Measurements from ENCODE around the gene MATK. TPM values are rescaled to one million over a fixed set of nuclear protein-coding genes. Genes with fewer than 3 reads are reported as not detected.

The MATK gene
- total and polyA plus RNA-seq, 10 of the 15 experiments (the other 5 are each of a cell fraction or from before 2014, with no cell fraction given) = 0.24 to 2.2 (median 1.1) TPM; not detected in 2

DNA sequence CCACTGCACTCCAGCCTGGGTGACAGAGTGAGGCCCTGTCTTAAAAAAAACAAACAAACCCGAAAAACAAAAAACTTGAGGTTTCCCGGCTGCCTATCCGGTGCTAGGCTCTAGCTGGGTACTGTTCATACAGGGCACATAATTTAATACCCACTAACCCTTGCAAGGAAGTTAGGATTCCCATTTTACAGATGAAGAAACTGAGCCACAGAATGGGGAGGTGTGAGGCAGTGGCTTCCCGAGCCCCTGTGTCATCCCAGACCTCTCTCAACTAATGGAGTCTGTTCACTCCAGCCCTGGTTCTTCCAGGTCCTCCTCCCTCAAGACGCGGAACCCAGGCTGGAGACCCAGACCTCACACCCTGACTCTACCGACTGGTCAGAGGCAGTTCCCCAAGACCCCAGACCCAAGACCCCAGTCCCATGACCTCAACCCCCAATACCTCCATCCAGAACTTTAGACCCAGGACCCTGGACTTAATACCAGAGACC, 25.3 kb downstream of the MATK start:
- no peaks in the 10 kb centered on the region for H3K27me3 ChIP-seq (replicated peaks in 1 of 2; ENCODE audit: control insufficient read depth in 2 of 2, insufficient read depth in 2 of 2, low read length in 1 of 2)
- no peak for ATAC-seq
- H3K9me3 ChIP-seq (replicated peaks; ENCODE audit: control insufficient read depth, insufficient read depth, low read length) = no peaks in the 10 kb centered on the region
- ChIA-PET SMC1A (ENCODE audit: uncharacterized antibody, unreplicated experiment) (no interaction called here), CTCF (interaction anchor here (0.6 to 1.1 kb wide), 2 partner anchors 7 to 8 kb away, joined by 3 to 6 read pairs; no protein-coding TSS in a partner anchor), POLR2A (interaction anchor here (0.6 to 1.2 kb wide), 4 partner anchors 8 to 208 kb away, joined by 3 to 7 read pairs (median 4); no protein-coding TSS in a partner anchor), RAD21 (ENCODE audit: unreplicated experiment) (interaction anchor here (2.1 kb wide), 1 partner anchor 227 kb away, joined by 7 read pairs; no protein-coding TSS in a partner anchor)
- 4% methylated on average over 7 of the region's 7 CpGs for WGBS (ENCODE audit: insufficient coverage, insufficient replicate concordance, low lambda C conversion rate, missing lambda C conversion rate)
- H3K36me3 ChIP-seq (ENCODE audit: control insufficient read depth in 2 of 2, insufficient read depth in 2 of 2, low read length in 1 of 2) = no peaks in the 10 kb centered on the region; a peak in 3 of 4 replicates
- peaks cover 4% of the 10 kb centered on the region; the same call in 1 of the 2 replicates for H3K4me1 ChIP-seq (ENCODE audit: control insufficient read depth, insufficient read depth, low read length)
- H3K79me2 ChIP-seq (ENCODE audit: control insufficient read depth, insufficient read depth, low read length) = peaks cover 25% of the 10 kb centered on the region
- BruUV-seq (replicated peaks) = TSS peak; percentile 86
- peak overlapping the region; percentile 91 for H3K4me3 ChIP-seq
- H4K20me1 ChIP-seq (ENCODE audit: control insufficient read depth, insufficient read depth) = no peaks in the 10 kb centered on the region
- H3K4me2 ChIP-seq (ENCODE audit: control insufficient read depth, insufficient read depth) = peak overlapping the region; percentile 85
- DNase-seq (ENCODE audit: low read depth, low spot score) = no peak
- in situ Hi-C loops (cut with MboI) (no loop called here), intact Hi-C loops (cut with micrococcal nuclease; ENCODE audit: unreplicated experiment) (no loop called here)
- peak overlapping the region; percentile 84 for H3K9ac ChIP-seq (ENCODE audit: control insufficient read depth, insufficient read depth, low read length)
- FAIRE-seq = no peak
- peak overlapping the region; percentile 96 for H2AFZ ChIP-seq (ENCODE audit: control insufficient read depth, low read depth, low read length)
- no peak for TF ChIP-seq PAX5 (IDR thresholded peaks at IDR 0.05; ENCODE audit: borderline replicate concordance, low read depth, low read length)
- TF ChIP-seq, protein P1, sequence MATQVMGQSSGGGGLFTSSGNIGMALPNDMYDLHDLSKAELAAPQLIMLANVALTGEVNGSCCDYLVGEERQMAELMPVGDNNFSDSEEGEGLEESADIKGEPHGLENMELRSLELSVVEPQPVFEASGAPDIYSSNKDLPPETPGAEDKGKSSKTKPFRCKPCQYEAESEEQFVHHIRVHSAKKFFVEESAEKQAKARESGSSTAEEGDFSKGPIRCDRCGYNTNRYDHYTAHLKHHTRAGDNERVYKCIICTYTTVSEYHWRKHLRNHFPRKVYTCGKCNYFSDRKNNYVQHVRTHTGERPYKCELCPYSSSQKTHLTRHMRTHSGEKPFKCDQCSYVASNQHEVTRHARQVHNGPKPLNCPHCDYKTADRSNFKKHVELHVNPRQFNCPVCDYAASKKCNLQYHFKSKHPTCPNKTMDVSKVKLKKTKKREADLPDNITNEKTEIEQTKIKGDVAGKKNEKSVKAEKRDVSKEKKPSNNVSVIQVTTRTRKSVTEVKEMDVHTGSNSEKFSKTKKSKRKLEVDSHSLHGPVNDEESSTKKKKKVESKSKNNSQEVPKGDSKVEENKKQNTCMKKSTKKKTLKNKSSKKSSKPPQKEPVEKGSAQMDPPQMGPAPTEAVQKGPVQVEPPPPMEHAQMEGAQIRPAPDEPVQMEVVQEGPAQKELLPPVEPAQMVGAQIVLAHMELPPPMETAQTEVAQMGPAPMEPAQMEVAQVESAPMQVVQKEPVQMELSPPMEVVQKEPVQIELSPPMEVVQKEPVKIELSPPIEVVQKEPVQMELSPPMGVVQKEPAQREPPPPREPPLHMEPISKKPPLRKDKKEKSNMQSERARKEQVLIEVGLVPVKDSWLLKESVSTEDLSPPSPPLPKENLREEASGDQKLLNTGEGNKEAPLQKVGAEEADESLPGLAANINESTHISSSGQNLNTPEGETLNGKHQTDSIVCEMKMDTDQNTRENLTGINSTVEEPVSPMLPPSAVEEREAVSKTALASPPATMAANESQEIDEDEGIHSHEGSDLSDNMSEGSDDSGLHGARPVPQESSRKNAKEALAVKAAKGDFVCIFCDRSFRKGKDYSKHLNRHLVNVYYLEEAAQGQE (IDR thresholded peaks at IDR 0.05; ENCODE audit: low read depth, low read length) = no peak
- TF ChIP-seq CHD2 (IDR thresholded peaks at IDR 0.05; ENCODE audit: borderline replicate concordance, low read depth, low read length) = no peak
- 0 out of 2 replicates have a peak, but pooled peaks have one; percentile 65 for TF ChIP-seq WRNIP1 (IDR thresholded peaks at IDR 0.05; ENCODE audit: borderline replicate concordance, low read depth, low read length)
- TF ChIP-seq, protein P2, sequence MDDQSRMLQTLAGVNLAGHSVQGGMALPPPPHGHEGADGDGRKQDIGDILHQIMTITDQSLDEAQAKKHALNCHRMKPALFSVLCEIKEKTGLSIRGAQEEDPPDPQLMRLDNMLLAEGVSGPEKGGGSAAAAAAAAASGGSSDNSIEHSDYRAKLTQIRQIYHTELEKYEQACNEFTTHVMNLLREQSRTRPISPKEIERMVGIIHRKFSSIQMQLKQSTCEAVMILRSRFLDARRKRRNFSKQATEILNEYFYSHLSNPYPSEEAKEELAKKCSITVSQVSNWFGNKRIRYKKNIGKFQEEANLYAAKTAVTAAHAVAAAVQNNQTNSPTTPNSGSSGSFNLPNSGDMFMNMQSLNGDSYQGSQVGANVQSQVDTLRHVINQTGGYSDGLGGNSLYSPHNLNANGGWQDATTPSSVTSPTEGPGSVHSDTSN (IDR thresholded peaks at IDR 0.05; ENCODE audit: insufficient replicate concordance, low read depth, low read length) = no peak
- peak overlapping the region; percentile 69 for H3K27ac ChIP-seq (ENCODE audit: control insufficient read depth, insufficient read depth)

Measured in GM12878 (cell line).